HT-29 (cell line): ENCODE results near the gene LHX3. TPM values are rescaled to one million over a fixed set of nuclear protein-coding genes. Genes with fewer than 3 reads are reported as not detected.

Experiments used
- DNase-seq: peaks from one replicate; pipeline ENCODE4 v3.0.0-alpha.2; 2015; ENCODE audit warnings: low spot score
- total RNA-seq: library from RNA; depleted of rRNA; stranded (reverse); fragments of >200 nt; shearing (Covaris generic); gene quantifications from 2 replicates; pipeline ENCODE4 v1.2.3, GENCODE V29; 2014; rRNA removed

The LHX3 gene
- not detected in 2 replicates for total RNA-seq

DNA sequence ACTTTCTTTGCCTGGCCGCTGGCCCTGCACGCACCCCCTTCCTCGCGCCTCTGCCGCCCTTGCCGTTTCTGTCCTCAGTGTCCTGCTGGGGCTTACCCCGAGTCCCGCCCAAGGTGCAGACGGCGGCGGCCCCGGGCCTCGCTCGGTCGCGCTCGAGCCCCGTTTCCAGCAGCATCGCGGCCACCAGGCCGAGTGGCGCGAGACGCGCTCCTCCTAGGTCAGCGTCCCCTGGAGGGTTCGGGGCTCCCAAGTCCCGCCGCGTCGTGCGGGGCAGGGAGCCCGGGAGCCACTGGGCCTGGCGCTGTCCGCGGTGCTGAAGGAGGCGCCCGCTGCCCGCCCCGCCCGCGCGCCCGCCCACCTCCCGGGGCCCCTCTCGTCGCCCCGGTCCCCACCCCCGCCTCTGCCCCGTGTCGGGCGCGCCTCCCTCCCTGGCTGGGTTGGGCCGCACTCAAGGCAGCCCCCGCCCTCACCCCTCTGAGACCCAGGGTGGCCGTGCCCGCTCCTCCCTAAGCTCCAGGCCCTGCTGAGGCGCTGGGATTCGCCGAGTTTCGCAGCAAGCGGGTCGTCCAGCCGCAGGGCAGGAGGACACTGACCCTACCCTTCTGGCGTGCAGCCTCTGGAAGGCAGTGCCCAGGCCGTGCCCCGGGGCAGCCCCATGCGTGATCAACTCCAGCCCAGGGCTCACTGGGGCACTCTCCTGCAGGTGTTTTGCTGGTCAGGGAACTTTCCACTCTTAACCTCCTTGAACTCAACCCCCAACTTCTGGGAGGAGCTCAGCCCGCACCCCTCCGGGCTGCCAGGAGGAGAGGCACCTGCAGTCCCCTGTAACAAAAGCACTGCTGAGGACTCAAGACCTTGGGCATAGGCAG is at the start of gene LHX3:
Gene LHX3 (minus strand): TSS at position 291 of the 869 bp plus-strand sequence. CDS start 116 bp downstream, at position 175.
- DNase-seq: no peak

DNA sequence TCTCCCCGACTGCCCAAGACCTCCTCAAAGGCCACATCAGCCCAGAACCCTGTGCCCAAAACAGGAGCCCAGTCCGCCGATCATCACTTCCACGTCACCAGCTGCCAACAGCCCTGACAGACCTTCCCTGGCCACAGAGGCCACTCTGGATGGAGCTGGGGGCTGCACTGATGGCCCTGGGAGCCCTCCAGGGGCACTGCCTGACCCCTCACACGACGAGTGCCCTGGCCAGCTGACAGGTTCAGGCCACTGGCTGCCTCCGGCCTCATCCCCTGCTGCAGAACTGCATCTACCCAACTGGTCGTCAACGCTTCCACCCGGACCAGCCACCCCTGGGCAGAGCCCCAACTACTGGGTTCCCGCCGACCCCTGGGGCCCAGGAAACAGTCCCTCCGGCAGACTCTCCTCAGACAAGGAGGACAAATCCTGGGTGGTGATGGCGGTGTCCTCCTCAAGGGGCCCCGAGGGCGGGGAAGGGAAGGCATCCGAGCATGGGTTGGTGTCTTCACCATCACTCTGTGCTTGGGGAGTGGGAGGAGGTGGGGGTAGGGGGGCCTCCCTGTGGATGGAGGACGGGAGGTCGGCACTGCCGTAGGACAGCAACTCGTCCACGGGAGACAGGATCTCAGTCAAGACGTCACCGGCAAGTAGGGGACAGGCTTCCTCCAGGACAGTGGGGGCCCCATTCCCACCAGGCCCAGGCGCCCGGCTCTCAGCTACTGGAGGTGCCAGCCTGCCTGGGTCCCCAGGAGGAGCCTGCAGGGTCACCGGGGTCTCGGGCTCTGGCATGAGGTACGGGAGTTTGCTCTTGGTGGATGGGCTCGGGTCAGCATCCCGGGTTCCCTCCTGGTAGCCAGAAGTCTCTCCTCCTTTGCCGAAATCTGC is 48.6 kb upstream of the LHX3 start:
- no peak for DNase-seq

DNA sequence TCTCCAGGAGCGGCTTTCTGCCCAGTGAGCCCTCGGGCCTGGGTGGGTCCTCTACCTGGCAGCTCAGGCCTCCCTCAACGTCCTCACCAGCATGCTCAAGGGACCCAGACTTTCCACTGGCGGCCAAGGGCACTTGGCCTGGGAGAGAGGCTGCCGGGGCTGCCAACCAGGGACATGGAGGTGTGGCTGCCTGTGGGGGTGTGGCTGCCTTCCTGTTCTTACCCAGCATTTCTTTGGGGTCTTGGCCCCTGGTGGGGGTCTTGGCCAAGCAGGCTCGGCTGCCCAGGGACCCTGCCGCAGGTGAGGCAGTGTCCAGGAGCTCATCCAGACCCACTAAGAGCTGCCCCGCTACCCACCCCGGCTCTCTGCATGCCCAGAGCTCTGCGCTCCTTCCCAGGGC is 47.9 kb upstream of the LHX3 start:
- DNase-seq: no peak

DNA sequence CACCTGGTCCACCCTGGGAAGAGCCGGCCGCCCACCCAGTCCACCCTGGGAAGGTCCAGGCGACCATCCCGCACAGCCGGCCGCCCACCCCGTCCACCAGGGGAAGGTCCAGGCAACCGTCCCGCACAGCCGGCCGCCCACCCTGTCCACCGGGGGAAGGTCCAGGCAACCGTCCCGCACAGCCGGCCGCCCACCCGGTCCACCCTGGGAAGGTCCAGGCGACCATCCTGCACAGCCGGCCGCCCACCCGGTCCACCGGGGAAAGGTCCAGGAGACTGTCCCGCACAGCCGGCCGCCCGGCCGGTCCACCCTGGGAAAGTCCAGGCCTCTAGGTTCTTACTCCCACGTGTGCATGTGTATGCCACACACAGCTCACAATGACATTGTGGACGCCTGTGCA is 47.4 kb upstream of the LHX3 start:
- DNase-seq: no peak

DNA sequence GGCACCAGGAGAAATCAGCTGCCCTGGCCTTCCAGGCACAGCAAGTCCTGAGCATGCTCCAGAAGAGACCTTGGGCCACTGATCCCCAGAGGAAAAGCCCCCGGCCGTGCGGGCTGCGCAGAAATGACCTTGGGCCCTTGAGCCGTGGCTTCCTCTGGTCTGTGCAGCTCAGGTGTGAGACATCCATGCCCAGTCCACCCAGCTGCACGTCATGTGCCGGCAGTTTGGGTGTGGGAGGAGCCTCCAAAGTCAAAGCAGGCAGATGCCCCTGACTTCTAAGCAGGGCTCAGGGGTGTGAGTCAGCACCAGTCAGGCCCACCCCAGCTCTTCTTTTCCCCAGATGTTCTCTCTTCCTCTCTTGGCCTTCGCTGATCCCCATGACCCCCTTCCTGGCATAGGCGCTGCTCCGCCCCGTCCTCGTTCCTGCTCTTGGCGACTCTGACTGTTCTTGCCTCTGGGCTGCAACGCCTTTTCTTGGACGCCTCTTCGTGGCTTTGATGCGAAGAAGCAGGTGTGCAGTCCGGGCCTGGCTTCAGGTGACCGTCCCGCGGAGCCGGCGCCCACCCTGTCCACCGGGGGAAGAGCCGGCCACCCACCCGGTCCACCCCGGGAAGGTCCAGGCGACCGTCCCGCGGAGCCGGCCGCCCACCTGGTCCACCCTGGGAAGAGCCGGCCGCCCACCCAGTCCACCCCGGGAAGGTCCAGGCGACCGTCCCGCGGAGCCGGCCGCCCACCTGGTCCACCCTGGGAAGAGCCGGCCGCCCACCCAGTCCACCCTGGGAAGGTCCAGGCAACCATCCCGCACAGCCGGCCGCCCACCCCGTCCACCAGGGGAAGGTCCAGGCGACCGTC is 46.6 kb upstream of the LHX3 start:
- no peak for DNase-seq

DNA sequence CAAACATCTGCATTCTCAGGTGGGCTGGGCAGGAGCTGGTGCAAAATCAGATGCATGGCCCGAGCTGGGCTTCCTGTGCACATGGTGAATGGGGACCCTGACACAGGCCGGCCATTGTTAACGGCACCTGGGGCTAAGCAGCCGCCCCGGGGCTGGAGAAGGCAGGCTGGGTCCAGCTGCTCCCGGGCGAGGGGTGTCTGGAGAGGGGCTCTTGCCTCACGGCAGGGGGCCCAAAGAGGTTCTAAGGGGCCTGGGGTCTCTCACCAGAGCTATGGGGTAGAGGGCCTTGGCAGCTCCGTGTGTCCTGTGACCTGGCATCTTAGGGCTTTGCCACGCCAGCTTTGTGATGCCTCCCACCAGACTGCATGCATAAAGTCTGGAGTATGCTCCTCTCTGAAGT is 45.7 kb upstream of the LHX3 start:
- no peak for DNase-seq

DNA sequence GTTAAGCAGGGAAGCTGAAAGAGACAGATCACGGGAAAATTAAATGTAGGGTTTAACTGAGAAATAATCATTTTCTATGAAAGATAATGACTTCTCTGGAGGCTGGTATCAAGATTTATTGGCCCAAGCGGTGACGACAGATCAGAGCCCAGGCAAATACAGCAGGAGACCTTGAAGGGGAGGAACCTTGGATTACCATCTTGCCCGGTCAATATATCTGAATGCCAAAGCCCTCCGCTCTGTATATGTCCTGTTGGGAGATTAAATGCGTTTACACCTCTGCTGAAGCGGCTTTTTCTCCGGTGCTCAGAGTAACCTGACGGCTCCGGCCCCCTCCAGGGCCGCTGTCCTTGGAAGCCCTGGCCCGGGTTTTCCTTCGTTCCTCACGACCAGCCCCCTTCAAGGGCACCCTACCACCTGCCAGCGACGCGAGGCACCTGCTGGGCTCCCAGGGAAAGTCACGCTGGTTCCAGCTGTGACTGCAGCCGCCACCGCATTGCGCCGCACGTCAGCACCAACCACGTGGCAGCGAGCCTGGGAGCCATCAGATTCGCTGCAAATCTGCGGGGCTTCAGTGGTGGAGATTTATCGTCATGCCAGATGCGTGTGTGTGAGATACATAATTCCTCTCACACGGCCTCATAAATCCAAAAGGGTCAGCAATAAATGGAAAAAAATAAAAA is 45.1 kb upstream of the LHX3 start:
- no peak for DNase-seq

DNA sequence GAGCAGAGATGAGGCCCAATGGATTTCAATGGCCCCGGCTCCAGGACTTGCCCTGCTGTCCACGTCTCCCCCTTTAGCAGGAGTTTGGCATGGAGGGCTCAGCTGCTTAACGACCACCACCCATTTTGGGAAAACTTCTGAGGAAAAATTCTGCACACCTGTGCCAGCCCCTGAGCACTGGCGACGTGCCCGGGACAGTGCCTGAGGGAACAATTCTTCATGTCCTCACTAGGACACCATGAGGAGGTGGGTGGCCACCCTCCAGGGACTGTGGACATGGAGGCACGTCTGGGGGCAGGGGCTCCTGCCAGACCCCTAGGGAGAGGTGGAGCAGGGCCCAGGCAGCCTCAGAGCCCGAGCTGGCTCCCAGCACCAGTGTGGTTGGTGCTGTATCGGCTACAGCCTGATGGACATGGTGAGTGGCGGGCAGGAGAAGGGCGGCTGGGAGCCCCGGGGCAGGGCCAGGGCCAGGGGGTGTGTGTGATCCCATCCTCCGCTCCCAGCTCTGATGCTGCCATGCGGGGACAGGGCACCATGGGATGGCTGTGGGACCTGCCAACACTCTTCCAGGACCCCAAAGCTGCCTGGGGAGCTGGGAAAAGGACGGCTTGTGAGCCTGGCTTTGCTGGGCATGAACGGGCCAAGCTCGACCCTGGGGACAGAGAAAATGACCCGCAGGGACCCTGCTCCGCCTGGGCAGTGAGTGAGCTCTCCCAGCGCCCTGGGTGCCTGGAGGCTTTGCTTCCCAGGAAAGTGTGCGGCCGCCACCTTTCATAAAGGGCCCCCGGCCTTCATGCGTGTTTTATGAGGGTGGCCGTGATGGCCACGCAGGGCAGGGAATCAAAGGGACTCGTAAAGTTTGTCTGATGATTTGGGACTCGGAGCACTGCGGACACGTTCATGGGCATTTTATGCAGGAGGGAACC is 44.3 kb upstream of the LHX3 start:
- DNase-seq: no peak

DNA sequence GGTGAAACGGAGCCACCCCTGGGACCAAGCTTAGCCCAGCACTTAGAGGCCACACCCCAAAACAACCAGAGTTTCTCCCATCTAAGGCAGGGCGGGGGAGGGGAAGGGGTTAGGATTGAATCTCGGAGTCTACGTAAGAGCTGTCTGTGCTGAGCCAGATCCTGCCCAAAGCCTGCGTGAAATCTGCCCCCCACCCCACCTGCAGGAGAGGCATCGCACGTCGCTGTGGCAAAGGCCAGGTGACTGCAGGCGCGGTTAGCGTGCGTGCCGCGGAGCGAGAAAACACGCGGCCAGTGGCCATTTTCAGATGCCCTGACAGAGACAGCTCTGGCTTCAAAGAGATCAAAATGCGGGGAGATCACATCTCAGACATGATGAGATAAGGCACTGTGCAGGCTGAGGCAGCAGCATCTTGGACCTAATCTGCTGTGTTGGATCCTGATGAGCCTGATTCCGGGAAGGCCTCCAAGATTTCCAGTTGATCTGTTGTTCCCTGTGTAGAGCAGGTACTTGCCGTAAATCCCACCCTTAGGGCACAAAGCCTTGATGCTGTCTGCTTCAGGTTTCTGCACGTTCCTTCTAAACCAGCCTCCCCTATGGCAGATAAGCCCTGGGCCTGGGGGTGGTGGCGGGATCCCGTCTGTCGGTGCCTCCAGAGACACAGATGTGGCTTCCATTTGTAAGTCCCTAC is 43.2 kb upstream of the LHX3 start:
- DNase-seq: no peak

DNA sequence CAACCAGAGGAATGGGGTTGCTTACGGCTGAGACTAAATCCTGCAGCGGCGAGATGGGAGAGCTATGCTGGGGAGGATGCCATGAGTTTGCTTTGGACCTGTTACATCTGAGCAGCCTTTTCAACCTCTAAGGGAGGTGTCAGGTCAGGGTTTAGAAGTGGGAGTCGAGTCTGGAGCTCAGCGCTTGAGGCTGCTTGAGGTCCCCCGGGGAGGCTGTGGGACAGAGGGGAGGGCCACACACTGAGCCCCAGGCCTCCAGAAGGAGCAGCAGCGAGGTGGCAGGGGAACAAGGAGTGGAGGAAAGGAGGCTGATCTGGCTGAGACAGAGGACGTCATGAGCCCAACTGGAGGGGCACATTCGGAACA is 42.6 kb upstream of the LHX3 start:
- no peak for DNase-seq

DNA sequence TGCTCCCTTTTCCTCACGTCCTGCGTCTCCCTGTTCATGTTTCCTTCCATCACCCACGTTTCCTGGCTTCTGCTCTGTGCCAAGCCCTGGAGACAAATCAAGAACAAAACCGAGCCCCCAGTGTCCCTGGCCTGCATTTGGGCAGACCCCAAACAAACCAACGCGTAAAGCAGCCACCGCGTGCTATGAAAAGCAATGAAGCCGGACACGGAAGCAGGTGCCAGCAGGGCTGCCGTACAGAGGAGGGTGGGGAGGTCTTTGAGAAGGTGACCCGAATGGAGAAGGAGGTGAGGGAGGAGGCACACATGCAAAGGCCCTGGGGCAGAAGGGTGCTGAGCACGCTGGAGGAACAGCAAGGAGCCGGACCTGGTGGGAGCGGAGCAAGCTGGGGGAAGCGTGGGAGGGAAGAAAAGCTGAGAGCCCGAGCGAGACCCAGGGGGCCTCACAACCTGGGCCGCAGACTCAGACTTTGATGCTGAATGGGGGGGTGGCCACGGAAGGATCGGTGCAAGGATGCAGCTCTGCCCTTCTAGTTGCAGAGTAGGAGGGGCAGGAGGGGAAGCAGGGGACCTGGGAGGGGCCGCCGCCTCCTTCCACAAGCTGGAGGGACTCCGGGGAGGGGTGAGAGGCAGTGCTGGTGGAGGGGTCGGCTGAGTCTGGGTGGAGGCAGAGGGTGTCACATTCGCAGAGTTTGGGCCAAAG is 42.1 kb upstream of the LHX3 start:
- DNase-seq: no peak

DNA sequence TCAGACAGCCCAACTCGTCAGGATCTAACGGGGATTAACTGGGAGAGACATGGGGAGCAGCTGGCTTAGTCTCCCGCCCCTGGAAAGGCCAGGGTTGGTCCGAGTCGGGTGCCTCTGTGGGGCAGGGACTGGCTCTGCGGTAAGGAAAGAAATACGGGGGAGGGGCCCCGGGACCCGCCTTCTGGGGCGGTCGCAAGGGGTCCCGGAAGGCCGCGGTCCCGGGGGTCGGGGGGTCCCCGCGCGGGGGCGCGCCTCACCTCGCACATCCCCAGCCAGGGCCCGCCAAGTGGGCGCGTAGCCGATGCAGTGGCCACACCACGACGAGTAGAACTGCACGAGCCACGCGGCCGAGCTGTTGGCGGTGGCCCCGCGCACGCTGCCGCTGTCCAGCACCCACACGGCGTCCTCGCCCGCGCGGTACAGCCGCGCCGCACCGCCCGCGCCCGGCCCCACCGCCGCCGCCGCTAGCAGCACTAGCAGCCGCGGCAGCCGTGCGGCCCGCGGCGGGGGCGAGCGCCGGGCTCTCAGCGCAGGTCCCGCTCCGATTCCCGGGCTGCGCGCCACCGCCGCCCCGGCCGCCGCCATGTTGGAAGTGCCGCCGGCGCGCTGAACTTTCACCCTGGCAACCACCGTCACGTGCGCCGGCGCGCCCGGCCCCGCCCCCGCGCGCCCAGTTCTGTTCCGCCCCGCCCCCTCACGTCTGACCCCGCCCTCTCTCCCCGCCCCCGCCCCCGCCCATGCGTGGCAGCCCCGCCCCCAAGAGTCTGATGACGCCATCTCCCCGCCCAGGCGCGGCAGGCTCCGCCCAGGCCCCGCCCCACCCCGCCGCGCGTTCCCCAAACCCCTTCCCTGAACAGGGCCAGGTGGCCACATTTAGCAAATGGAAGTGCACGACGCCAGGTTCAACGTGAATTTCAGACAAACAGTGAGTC is 40.6 kb upstream of the LHX3 start, which contains the start of gene QSOX2:
Gene QSOX2 (minus strand): TSS at position 594 of the 932 bp plus-strand sequence. CDS start 9 bp downstream, at position 585.
- peak; percentile 59 for DNase-seq

DNA sequence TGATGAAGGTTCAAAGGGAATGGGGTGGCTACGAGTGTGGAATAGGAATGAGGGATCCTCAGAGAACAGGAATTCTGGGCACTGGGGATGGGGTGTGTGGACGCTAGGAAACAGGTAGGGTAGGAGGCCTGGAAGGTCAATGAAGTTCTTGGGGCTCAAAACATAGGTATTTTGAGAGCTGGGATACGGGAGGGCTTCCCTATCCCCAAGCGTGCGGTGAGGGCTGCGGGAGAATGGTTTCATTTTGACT is 40.0 kb upstream of the LHX3 start:
- no peak for DNase-seq

DNA sequence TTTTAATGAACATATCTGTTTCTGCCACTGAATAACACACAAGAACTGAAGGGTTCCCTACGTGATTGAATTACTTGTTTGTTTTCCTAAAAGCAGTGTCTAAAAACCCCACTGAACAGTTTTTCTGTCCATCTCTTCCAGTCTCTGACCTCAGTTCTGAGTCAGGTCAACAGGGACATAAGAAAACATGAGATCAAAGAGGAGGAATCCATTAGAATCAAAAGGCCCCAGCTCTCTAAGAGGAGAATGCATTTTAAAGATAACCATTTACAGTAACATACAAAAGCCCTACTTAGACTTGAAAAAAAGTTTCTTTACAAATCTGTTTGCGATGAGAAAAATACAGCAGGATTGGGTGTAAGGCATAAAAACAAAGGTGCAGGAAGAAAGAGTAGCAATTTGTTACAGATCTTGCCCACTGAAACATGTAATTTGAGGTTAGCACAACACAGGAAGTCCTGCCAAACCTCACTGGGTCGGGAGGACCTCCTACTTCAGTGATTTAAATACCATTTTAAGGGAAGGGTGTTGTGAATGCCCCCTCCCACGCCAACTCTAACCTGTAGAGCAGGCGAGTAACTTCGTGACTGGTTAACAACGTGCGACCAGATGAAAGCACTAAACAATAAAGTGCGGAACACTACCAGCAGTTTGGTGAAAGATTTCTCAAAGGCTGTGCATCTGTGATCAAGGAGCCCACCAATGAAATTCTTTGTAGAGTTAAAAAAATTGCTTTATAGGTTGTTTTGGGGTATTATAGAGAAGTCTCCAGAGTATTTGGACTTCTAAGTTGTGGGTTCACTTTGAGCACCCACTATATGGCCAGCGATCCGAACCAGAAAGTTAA is 39.4 kb upstream of the LHX3 start:
- DNase-seq: peak; percentile 14

DNA sequence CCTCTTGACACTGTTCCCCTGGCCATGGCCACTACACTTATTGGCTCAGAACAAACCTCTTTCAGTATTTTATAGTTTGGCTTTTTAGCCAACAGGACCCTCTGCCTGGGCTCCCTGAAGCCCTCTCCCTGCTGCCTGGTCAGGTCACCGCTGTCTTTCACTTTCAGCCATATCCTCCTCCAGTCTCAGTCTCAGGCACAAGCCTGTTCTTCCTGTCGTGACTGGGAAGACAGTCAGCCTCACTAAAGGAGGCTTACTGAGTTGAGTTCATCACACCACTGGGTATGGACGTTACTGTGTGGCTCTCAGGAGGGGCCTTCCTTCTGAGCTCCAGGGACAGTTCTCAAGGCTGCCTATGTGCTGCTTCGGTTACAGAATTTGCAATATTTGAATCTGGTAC is 38.7 kb upstream of the LHX3 start:
- no peak for DNase-seq

DNA sequence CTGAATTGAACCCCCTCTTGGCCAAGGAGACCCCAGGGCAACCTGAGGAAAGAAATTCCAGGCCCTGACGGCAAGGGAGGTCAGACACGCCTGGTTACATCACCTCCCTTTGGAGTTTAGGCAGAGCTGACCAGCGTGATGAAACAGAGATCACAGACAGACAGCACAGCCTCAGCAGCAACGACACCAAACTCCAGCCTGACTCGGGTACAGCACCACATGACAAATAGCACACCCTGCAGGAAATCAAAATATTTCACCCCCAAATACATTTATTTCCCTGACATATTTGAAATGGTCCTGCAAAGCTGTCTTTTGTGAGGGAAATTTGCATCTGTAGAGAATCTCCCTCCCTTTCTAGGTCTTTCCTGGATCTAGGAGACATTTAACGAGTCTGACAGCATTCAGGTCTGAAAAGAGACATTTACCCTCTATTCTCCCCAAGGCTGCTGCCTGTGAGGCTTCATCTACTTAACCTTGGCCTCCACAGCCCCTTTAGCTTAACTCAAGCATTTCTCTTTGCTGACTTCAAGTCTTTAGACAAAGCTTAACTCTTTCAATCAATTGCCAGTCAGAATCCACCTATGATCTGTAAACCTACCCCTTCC is 38.1 kb upstream of the LHX3 start:
- peak; percentile 12 for DNase-seq
